Mesendoderm (in vitro differentiated cells): ENCODE measurements around the gene PTPN21. TPM values are rescaled to one million over a fixed set of nuclear protein-coding genes. Genes with fewer than 3 reads are reported as not detected.

ENCODE experiments used
- DNase-seq: peaks from one replicate; pipeline ENCODE4 v3.0.0; 2013
- H2AK5ac ChIP-seq: 2 replicates; pipeline ENCODE4 v1.6.1; 2013; ENCODE audit warnings: low read length, inconsistent platforms
- H2BK120ac ChIP-seq: 2 replicates; pipeline ENCODE4 v1.6.1; 2013; ENCODE audit warnings: low read depth, mild to moderate bottlenecking, low read length, moderate library complexity, mixed read lengths
- H2BK15ac ChIP-seq: replicated peaks from 2 replicates; pipeline ENCODE4 v1.6.1; 2013; ENCODE audit warnings: low read depth, mild to moderate bottlenecking, moderate library complexity
- H2BK5ac ChIP-seq: 2 replicates; pipeline ENCODE4 v1.6.1; 2013; ENCODE audit warnings: low read length, inconsistent platforms
- H3K18ac ChIP-seq: 2 replicates; pipeline ENCODE4 v1.6.1; 2013; ENCODE audit warnings: mild to moderate bottlenecking, low read length, mixed read lengths
- H3K23ac ChIP-seq: one replicate; pipeline ENCODE4 v1.6.1; 2013; ENCODE audit warnings: low read length
- H3K27ac ChIP-seq: 2 replicates; pipeline ENCODE4 v1.5.1; 2013; ENCODE audit warnings: low read depth, mild to moderate bottlenecking, inconsistent platforms, low read length, moderate library complexity
- H3K27me3 ChIP-seq: 2 replicates; pipeline ENCODE4 v1.6.1; 2013; ENCODE audit warnings: low read length, control low read depth, mild to moderate bottlenecking, inconsistent platforms; ENCODE audit not compliant: insufficient read depth, poor library complexity
- H3K36me3 ChIP-seq: 2 replicates; pipeline ENCODE4 v1.6.1; 2013; ENCODE audit warnings: low read length, inconsistent platforms; ENCODE audit not compliant: control insufficient read depth, insufficient read depth
- H3K4ac ChIP-seq: one replicate; pipeline ENCODE4 v1.6.1; 2013; ENCODE audit warnings: low read depth, mild to moderate bottlenecking, low read length, moderate library complexity
- H3K4me1 ChIP-seq: 2 replicates; pipeline ENCODE4 v1.6.1; 2013; ENCODE audit warnings: low read depth, low read length, inconsistent platforms; ENCODE audit not compliant: control insufficient read depth
- H3K4me2 ChIP-seq: 2 replicates; pipeline ENCODE4 v1.6.1; 2013; ENCODE audit warnings: low read length
- H3K4me3 ChIP-seq: 2 replicates; pipeline ENCODE4 v1.5.1; 2013; ENCODE audit warnings: mild to moderate bottlenecking, low read length
- H3K56ac ChIP-seq: one replicate; pipeline ENCODE4 v1.6.1; 2013; ENCODE audit warnings: low read length
- H3K79me1 ChIP-seq: 2 replicates; pipeline ENCODE4 v1.6.1; 2013; ENCODE audit warnings: low read length, inconsistent platforms
- H3K79me2 ChIP-seq: 2 replicates; pipeline ENCODE4 v1.6.1; 2013; ENCODE audit warnings: mild to moderate bottlenecking, low read length; ENCODE audit not compliant: control insufficient read depth, insufficient read depth
- H3K9ac ChIP-seq: 2 replicates; pipeline ENCODE4 v1.6.1; 2013; ENCODE audit warnings: low read length, inconsistent platforms
- H4K5ac ChIP-seq: one replicate; pipeline ENCODE4 v1.6.1; 2013; ENCODE audit warnings: low read length
- H4K8ac ChIP-seq: one replicate; pipeline ENCODE4 v1.6.1; 2013; ENCODE audit warnings: low read depth, mild to moderate bottlenecking, control low read depth, low read length, moderate library complexity
- WGBS: extraction: QIAGEN DNeasy Blood & Tissue Kit; methylation state at CpG from one replicate; pipeline ENCODE4 v1.1.7; 2013; ENCODE audit warnings: low lambda C conversion rate, missing lambda C conversion rate; ENCODE audit not compliant: insufficient coverage; ENCODE audit errors: extremely low coverage; 5-methylcytosine and 5-hydroxymethylcytosine counted together
- polyA plus RNA-seq, 2 experiments: library from polyadenylated mRNA; stranded (reverse); fragments of 200-250 nt; gene quantifications; one replicate each; pipeline ENCODE4 v1.2.3, GENCODE V29; 2013

PTPN21 gene
- 11.4 TPM for polyA plus RNA-seq (2013, experiment 1 of 2)
- polyA plus RNA-seq (2013, experiment 2 of 2): 12.0 TPM

DNA sequence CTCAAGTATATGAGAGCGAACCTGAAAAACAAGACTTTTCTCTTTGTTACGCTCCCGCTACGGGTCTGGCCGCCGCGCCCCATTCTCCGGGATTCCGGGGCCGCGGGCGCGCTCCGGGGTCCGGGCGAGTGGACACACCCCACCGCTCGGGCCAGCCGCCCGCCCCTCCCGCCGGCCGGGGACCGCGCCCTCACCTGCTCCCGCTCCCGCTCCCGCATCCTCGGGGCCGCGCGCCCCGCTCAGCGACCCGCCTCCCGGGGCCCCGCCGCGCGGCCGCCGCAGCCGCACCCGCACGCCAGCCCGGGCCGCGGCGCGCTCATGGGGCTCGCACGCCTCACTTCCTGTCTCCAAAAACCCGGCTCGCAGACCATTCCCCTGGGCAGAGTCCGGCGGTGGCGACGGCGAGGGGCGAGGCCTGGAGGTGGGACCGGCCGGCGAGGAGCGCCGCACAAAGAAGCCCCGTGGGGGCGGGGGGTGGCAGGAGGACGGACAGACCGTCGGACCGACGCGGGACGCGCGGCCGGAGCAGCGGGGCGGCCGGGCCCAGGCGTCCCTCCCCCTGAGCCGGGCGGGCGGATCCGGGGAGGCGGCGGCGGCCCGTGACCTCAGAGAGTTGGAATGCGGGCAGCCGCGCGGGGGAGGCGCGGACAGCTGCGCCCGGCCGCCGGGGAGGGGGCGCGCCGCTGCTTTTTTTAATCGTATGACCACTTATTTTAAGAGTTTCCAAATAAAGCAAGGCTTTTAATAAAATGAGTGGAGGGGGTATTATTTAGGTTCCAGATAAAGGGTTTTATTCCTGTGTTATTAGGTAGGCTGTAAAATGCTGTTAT, at the start of gene PTPN21:
TSS of gene PTPN21 (minus strand) at position 551 of the 830 bp plus-strand sequence. CDS start 4,590 bp downstream, outside the sequence.
- peak within 1 kb of the TSS; percentile 70 for H3K56ac ChIP-seq
- H2AK5ac ChIP-seq: no peak within 1 kb of the TSS
- H3K9ac ChIP-seq: peak within 1 kb of the TSS; percentile 56
- H3K27me3 ChIP-seq: no peaks in the 10 kb centered on the region
- WGBS: no CpG with 5 or more reads among the region's 103 CpGs
- peak within 1 kb of the TSS; percentile 98 for H3K18ac ChIP-seq
- no peak within 1 kb of the TSS for H4K5ac ChIP-seq
- peak; percentile 83 for DNase-seq
- peak within 1 kb of the TSS; percentile 66 for H3K4me3 ChIP-seq
- H4K8ac ChIP-seq: peak within 1 kb of the TSS; percentile 99
- peaks cover 2% of the 10 kb centered on the region for H3K79me1 ChIP-seq
- no peaks in the 10 kb centered on the region for H3K36me3 ChIP-seq
- peak within 1 kb of the TSS; percentile 96 for H3K4ac ChIP-seq
- no peak within 1 kb of the TSS for H3K23ac ChIP-seq
- H2BK120ac ChIP-seq: peak within 1 kb of the TSS; percentile 63
- H2BK5ac ChIP-seq: no peak within 1 kb of the TSS
- H3K4me2 ChIP-seq: peak within 1 kb of the TSS; percentile 87
- no peaks in the 10 kb centered on the region for H3K4me1 ChIP-seq
- no peak within 1 kb of the TSS for H2BK15ac ChIP-seq
- peaks cover 6% of the 10 kb centered on the region for H3K79me2 ChIP-seq
- H3K27ac ChIP-seq: peak within 1 kb of the TSS; percentile 92

DNA sequence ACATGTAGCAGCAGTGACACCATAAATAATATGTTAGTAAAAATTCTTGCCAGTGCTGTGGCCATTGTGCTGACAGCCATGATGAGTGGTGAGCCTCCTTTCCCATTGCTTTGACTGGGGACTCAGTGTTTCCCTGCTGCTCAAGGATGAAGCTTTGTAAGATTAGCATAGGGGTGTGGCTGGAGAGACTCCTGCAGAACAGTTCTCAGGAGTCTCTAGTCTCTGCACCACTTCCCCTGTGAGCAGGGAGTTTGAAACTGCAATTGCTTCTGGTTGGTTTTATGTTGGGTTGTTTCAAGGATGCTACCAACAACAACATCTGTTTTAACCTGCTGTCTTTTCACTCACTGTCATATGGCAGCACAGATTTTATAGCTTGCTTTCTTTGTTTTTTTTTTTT, 49.4 kb upstream of the PTPN21 start:
- H2BK120ac ChIP-seq: no peak overlapping the region
- H3K4me3 ChIP-seq: no peak overlapping the region
- H3K27ac ChIP-seq: no peak overlapping the region
- no peak overlapping the region for H3K18ac ChIP-seq
- H2BK5ac ChIP-seq: no peak overlapping the region
- H3K9ac ChIP-seq: no peak overlapping the region
- H3K23ac ChIP-seq: no peak overlapping the region
- H3K27me3 ChIP-seq: no peaks in the 10 kb centered on the region
- no peak overlapping the region for H3K56ac ChIP-seq
- H3K4ac ChIP-seq: no peak overlapping the region
- H2BK15ac ChIP-seq: no peak overlapping the region
- H4K8ac ChIP-seq: no peak overlapping the region
- H3K4me2 ChIP-seq: no peak overlapping the region
- peaks cover 1% of the 10 kb centered on the region for H3K4me1 ChIP-seq
- no peak overlapping the region for H4K5ac ChIP-seq
- peaks cover 14% of the 10 kb centered on the region for H3K36me3 ChIP-seq
- no peaks in the 10 kb centered on the region for H3K79me2 ChIP-seq
- H3K79me1 ChIP-seq: peaks cover 2% of the 10 kb centered on the region
- H2AK5ac ChIP-seq: no peak overlapping the region
- no peak for DNase-seq

DNA sequence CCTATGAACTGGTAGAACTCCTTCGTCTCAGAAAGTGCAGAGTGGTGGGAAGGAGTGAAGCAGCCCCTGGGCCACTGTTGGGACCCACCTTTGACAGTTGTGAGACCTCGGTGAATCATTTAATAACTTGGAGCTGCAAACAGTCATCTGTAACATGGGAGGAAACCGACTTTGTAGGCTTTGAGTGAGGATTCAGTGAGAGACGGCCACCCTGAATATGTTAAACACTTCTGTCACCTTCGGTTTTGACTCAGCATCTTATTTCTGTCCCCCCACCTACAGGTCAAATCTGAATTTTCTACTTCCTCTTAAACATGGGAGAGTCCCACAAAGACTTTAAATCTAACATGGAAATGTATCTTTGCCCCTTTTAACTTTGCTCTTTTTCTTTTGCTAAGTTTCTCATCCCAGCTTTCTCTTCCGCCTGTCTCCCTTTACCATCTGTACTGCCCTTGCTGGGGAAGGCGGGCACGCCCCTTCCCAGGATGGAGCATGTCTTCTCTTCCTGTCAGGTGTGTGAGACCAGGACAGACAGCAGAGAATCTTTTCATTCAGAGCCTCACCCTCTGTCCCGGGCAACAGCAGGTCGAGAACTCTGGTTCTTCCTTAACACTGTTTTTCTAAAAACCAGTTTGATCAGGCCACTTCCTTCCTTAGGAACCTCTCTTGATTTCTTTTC, 45.1 kb upstream of the PTPN21 start:
- Histone ChIP-seq H3K56ac (no peak overlapping the region), H3K4ac (no peak overlapping the region), H2BK5ac (no peak overlapping the region), H3K27me3 (no peaks in the 10 kb centered on the region), H4K8ac (no peak overlapping the region), H2AK5ac (no peak overlapping the region), H3K4me3 (no peak overlapping the region), H3K18ac (no peak overlapping the region), H3K23ac (no peak overlapping the region), H2BK15ac (no peak overlapping the region), H3K27ac (no peak overlapping the region), H3K4me2 (no peak overlapping the region), H3K79me2 (no peaks in the 10 kb centered on the region), H3K9ac (no peak overlapping the region), H3K79me1 (peaks cover 7% of the 10 kb centered on the region), H2BK120ac (no peak overlapping the region), H3K4me1 (peaks cover 1% of the 10 kb centered on the region), H4K5ac (no peak overlapping the region), H3K36me3 (peaks cover 9% of the 10 kb centered on the region)
- WGBS: no CpG with 5 or more reads among the region's 10 CpGs
- DNase-seq: no peak

DNA sequence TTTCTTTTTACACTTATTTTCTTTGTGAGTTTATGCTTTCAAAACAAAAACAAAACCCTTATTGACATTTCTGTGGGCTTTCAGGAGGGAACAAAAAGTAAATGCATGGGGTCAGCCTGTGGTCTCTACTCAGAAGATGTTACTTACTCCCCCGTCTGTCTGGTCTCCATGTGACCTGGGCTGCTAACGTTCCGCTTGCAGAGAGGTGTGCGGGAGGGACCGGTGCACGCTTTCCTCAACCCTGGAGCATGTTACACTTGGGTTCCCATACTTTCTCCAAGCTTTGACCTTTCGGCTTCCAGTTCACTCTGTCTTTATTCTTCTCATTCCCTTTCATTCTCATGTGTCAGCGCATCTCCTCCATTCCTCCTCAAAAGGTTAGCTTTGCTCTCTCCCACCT, 44.5 kb upstream of the PTPN21 start:
- Histone ChIP-seq H3K4me3 (no peak overlapping the region), H3K9ac (no peak overlapping the region), H3K4me2 (no peak overlapping the region), H2AK5ac (no peak overlapping the region), H3K36me3 (peaks cover 9% of the 10 kb centered on the region), H3K79me2 (no peaks in the 10 kb centered on the region), H2BK15ac (no peak overlapping the region), H3K4ac (no peak overlapping the region), H4K5ac (no peak overlapping the region), H4K8ac (no peak overlapping the region), H3K27ac (no peak overlapping the region), H2BK120ac (no peak overlapping the region), H3K79me1 (peaks cover 7% of the 10 kb centered on the region), H3K4me1 (peaks cover 1% of the 10 kb centered on the region), H3K56ac (no peak overlapping the region), H3K18ac (no peak overlapping the region), H3K23ac (no peak overlapping the region), H2BK5ac (no peak overlapping the region), H3K27me3 (no peaks in the 10 kb centered on the region)
- WGBS: no CpG with 5 or more reads among the region's 8 CpGs
- no peak for DNase-seq

DNA sequence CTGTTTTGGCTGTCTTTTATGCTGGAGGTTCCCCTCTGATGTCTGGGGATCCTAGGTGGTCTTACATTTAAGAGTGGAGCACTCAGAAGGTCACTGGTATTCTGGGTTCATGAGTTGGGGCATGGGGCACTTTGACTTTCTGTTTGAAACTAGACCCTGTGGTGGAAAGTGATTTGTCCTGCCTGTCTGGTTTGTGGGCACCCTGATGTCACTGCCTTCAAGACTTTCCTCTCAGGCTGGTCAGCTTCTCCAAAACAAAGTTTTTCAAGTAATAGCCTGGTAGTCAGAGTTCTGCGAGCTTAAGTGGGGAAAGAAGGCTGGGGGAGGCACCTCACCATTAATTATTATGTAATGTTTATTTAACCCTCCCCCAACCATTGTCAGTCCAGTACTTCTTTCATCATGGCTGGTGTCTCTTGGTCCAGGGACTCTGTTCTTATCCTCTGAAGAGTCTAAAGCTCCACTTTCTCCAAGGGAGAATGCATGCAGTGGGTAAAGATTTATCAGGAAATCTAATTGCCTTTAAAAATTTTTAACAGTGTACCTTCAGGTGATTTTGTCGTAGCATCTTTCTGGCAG, 43.4 kb upstream of the PTPN21 start:
- H4K5ac ChIP-seq: no peak overlapping the region
- no peak overlapping the region for H2BK15ac ChIP-seq
- H3K4me3 ChIP-seq: no peak overlapping the region
- H2BK5ac ChIP-seq: no peak overlapping the region
- H3K4me1 ChIP-seq: peaks cover 1% of the 10 kb centered on the region
- no peak overlapping the region for H2BK120ac ChIP-seq
- no peak overlapping the region for H3K56ac ChIP-seq
- H3K27ac ChIP-seq: no peak overlapping the region
- DNase-seq: no peak
- no peak overlapping the region for H2AK5ac ChIP-seq
- no peak overlapping the region for H3K18ac ChIP-seq
- no peak overlapping the region for H4K8ac ChIP-seq
- H3K4ac ChIP-seq: no peak overlapping the region
- no CpG with 5 or more reads among the region's 2 CpGs for WGBS
- peaks cover 7% of the 10 kb centered on the region for H3K79me1 ChIP-seq
- no peaks in the 10 kb centered on the region for H3K27me3 ChIP-seq
- H3K9ac ChIP-seq: no peak overlapping the region
- H3K4me2 ChIP-seq: no peak overlapping the region
- H3K79me2 ChIP-seq: no peaks in the 10 kb centered on the region
- H3K23ac ChIP-seq: no peak overlapping the region
- H3K36me3 ChIP-seq: peaks cover 6% of the 10 kb centered on the region
